HG02885 (cell line): Measurements from ENCODE around the gene MGA.

ENCODE experiments used
- ATAC-seq: cut with Tn5 transposase; IDR thresholded peaks from one replicate; pipeline ENCODE4 v1.9.1; 2021; ENCODE audit warnings: mild to moderate bottlenecking; ENCODE audit not compliant: unreplicated experiment, poor library complexity

The MGA gene

DNA sequence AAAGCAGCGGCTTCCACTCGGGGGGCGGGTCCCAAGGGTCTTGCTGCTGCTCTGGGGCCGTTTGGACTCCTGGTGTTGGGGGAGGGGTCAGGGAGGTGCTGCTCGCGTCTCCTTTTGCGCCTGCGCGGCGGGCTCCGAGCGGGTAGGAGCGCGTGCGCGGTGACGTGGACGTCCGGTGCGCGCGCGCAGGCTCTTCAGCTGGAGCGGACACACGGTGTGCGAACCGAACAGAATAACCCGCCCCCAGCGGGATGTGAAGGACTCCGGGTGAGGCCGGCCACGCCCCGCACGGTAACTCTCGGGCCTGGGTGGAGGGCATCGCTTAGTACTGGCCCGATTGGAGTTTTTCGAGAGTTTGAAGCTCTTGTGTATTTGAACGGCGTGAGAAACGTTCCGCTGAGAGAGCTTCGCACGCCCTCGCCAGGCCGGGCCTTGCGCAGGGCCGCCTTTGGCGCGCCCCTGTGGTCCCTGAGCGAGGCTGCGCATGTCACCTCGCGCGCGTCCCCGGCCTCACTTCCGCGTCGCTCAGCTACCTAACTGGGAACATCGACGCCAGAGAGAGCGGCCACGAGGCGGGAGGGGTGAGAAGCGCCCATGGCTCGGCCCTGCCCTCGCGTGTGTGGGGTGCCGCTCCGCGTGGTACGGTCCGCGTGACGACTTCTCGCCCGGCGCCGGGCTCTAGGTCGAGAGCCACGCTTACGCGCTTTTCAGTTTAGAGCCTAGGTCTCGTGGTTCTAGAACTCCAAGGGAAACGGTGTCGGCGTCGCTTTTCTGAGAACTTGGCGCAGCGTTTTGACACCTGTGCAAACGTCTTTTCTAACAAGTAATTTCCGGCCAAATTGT is at the start of gene MGA:
Gene MGA, plus strand, starts transcription at position 171 of the 843 bp plus-strand sequence.
- ATAC-seq, result peak; percentile 79

DNA sequence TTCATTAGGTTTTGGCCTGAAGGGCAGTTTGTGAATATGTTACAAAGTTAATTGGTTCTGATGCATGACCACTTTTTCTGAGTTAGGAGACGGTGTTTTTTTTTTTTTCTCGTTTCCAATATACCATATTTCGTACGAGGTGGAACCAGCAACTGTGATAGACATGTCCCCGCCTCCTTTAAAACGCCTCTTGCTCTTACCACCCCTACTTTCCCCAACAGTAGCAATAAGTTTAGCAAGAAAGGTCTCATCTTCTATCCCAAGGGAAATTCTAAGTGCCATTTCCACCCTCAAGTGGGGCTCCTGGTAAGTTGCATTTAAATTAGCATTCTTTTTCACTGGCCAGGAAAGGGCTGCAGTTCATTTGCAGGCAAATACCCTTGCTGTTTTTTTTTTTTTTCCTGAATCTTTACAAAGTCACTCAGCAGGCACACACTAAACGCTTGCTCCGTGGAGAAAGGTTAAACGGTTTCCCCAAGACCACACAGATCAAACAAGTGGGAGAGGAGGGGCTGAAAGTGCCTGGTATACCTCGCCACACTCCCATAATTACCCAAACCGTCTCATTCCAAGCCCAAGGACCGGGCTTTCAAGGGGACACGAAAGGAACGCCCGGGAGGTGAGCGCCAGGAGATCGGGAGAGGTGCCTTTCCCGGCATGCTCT is 39.5 kb upstream of the MGA start:
- ATAC-seq, result no peak

DNA sequence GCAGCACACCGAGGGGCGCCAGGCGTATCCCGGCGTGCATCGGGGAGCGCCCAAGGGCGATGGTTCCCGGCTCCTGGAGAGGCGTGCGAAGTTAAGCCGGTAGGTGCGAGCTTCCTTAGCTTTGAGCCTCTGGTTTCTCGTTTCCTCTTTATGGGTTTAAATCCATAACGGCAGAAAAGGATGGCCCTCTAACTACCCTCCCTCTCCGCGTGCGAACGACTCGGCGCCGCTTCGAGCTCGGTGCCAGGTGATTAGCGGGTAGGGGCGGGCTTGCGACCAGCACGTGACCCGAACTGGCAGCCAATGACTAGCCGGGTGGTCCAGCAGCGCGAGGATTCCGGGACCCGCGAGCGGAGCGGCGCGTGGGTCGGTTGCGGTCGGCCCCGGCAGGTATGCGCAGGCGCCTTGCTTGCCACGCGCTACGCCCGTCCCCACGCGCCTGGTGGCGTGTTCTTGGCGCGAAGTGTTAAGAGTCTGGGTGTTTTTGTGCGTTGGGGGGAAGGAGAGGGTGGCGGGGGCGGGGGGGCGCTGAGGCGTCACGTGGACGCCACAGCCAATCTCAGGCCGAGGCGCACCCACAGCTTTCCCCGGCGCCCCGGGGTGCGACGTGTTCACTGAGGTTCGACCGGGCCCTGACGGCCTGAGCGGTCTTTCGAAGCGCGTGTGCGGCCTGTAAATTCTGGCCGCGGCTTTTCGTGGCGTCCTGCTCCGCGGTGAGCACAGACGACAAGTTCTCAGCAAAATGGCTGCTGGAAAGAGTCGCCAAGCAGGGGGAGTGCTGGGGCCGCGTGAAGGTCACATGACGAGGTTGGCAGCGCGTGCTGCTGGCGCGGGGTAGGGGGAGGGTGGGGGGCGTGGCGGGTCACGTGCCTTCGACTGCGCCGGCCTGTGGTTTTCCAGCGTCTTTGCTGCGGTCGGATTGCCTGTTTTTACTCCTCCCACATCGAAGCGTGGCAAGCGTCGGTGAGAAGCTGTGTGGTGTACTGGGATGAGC is 38.7 kb upstream of the MGA start:
- ATAC-seq, result peak; percentile 72

DNA sequence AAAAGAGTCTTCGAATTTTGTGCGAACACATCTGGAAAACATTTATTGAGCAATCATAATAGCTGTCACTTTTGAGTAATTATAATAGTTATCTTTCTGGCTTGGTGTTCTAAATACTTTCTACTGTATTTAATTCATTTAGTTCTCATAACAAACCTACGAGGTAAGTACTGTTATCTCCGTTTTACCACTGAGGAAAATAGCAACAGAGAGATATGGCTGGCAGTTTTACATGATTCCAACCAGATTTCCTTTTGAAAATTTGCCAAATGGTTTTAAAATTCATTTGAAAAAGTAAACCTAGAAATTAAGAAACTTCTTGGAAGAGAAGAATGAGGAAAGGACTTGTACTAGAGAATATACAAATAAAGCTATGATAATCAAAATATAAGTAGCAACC is 37.3 kb upstream of the MGA start:
- no peak for ATAC-seq

DNA sequence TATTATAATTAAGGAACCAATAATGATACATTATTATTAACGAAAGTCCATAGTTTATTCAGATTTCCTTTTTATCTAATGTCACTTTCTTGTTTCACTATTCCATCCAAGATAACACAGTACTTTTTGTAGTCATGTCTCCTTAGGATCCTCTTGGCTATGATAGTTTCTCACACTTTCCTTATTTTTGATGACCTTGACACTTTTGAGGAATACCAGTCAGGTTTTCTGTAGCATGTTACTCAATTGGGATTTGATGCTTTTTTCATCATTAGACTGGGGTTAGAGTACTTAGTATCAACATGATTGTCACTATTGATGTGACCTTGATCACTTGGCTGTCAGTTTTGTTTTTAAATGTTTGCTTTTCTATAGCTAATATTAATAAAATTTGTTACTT is 33.0 kb upstream of the MGA start:
- no peak for ATAC-seq

DNA sequence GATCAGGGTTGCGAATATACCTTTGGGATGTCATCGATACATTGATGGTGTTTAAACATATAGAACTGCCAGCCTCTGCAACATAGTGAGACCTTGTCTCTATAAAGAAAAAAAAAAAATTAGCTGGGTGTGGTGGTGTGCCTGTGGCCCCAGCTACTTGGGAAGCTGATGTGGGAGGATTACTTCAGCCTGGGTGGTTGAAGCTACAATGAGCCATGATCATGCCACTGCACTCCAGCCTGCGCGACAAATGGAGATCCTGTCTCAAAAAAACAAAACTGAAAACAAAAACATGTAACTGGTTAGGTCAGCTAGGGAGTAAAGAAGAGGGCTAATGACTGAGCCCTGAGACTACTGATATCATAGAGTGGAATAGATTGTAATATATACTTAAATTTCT is 30.7 kb upstream of the MGA start:
- ATAC-seq, result no peak

DNA sequence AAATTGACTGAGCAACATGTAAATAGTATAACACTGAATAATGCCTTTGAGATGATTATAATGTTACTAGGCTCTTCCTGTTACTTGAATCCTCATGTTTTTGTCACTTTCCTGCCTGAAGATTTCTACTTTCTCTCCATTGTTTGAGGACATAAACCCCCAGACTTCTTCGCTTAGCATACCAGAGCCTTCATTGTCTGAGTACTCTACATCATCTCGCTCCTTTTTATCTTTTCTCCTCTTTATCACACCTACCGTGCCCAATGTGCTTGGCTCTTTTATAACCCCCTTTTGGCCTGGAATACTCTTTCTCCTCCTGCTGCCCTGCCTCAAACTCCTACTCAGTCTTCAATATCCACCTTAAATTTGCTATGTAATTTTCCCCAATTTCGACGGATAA is 30.3 kb upstream of the MGA start:
- no peak for ATAC-seq

DNA sequence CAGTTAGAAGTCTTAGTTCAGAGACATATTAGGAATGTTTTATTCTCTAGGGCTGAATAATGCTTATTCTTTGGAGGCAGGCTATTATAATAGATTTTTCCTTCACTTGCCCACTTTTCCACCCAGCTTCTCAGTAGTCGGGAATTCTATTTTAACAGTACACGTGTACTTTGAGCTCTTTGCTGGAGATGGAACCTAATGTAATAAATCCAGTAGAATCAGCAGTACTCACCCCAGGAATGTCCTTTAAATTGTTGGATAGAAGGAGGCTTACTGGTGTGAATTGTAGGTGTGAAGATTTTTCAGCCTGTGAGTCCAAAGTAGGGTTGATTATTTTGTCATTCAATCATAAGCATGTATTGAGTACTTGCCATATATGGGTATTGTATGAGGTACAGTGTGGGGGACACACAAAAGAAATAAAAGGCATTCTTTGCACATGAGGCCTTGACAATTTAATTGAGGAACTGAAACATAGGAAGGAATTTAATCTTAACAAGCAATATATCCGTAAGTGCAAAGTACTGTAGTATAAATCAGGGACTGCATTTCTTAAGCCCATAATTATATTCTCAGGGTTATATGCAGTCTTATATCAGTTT is 29.5 kb upstream of the MGA start:
- ATAC-seq, result no peak

DNA sequence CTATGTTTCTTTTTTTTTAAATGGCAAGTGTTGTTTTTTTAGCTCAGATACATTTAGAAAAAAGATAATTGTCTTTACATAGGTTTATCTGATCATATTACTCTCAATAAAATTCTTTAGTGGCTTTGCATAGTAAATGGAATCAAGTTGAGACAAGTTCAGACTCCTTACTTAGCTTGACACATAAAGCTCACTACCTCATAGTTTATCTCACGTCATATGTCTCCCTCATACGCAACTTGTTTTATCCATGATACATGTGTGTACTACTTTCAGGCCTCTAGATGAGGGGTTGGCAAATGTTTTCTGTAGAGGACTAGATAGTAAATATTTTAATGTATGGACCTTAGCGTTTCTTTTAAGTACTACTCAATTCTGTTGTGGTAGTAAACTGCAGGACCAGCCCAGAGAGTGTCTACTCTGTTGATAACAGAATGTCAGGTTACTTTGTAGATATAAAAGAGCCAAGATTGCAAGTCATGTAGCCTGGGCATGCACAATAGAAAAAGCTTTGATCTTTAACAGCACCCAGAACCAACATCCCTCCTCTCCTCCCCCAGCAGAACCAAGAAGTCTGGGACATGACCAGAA is 28.2 kb upstream of the MGA start:
- no peak for ATAC-seq

DNA sequence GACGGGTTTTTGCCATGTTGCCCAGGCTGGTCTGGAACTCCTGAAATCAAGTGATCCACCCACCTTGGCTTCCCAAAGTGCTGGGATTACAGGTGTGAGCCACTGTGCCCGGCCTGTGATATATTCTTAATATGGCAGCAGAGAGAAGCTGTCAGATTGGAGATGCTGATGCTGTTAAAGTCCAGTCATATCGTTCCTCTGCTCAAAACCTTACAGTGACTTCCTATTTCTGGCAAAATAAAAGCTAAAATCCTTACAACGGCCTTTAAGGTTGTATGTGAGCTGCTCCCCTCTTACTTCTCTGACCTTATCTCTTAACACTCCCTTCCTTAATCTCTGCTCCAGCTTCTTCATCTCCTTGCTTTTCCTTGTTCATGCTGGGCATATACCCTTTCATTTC is 26.6 kb upstream of the MGA start:
- ATAC-seq, result no peak

DNA sequence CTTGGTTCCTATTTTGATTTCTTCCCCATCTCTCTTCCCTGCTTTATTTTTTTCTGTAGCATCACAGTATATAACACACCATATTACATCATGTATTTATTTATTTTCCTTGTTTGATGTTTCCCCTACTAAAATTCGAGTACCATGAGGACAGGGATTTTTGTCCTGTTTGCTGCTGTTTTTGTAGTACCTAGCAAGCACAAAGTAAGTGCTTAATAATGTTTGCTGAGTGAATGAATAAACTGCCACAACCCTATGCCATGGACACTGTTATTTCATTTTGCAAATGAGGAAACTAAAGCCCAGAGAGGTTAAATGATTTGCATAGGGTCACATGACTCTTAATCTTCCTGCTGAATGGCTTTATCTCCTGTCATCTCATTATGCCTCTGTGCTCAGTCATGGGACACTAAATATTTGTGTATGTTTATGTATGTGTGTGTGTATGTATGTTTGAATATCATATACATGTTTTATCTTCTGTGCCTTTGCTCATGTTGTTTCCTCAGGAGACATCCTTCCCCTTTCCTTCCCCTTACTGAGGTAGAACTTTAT is 26.1 kb upstream of the MGA start:
- no peak for ATAC-seq

DNA sequence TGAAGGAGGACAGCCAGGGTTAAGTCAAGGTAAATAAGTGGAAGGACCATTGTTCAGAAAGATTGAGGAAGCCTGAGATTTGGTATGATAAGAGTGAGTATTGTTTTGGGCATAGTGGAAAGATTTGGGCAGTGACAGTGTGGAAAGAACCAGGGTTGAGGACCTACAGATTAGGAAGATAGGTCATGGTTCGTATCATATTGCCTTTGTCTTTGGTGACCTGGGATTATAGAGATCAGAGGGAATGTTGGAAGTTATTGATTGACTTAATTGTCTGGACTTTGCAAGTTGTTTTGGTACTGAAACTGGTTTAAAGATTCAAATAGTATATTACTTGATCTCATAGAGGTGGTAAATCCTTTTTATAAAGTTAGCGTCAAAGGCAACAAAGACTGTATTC is 23.1 kb upstream of the MGA start:
- ATAC-seq, result no peak

DNA sequence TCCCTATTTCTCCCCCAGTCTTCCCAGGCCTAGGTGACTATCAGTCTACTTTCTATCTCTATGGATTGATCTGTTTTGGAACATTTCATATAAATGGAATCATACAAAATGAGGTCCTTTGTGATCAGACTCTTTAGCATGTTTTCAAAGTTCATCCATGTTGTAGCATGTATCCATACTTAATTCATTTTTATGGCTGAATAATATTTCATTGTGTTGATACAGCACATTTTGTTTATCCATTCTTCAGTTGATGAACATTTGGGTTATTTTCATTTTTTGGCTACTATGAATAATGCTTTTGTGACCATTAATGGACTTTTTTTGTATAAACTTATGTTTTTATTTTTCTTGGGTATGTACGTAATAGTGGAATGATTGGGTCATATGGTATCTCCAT is 19.2 kb upstream of the MGA start:
- ATAC-seq, result no peak

DNA sequence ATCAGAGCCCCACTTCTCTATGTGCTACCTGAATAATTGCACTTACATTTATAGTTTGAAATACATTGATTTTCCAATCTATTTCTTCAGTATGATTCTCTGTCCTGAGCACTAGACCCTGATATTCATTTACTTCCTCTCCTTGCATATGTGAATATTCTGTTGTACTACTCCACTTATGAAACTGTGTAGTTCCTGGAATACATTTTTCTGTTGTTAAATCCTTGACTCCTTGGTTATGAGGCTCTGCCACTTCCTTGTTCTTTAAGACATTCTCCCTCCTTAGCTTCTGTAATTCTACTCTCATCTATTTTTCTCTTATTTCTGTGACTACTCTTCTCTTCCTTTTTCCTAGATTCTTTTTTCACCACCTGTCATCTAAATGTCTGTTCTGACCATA is 12.9 kb upstream of the MGA start:
- ATAC-seq, result no peak

DNA sequence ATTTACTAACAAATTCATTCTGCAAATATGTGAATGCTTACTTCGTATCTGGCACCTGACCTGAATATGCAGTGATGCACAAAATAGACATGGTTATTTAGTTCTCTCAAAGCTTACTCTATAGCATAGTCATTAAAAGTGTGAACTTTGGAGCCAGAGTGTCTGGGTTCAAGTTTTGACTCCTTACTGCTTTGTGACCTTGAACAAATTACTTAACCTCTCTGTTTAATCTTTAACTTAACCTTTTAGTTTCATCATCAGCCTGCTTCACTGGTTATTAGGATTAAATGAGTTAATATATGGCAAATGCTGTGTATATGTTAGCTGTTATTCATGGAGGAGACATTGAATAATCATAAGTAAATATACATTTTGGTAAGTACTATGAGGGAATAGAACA is 12.1 kb upstream of the MGA start:
- no peak for ATAC-seq

DNA sequence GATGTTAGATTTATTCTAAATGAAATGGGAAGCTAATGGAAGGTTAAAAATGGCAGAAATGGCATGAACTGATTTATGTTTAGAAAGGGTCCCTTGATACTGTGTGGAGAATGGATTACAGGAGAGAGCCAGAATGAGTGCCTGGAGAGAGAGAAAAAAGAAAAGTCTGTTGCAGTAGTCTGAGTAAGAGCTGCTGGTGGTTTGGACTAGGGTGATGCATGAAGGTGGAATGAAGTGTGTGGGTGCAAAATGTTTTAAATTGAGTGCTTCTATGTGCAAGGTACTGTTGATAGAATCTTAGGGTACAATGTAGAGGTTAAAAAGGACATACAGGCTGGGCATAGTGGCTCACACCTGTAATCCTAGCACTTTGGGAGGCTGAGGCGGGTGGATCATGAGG is 11.4 kb upstream of the MGA start:
- ATAC-seq, result no peak

DNA sequence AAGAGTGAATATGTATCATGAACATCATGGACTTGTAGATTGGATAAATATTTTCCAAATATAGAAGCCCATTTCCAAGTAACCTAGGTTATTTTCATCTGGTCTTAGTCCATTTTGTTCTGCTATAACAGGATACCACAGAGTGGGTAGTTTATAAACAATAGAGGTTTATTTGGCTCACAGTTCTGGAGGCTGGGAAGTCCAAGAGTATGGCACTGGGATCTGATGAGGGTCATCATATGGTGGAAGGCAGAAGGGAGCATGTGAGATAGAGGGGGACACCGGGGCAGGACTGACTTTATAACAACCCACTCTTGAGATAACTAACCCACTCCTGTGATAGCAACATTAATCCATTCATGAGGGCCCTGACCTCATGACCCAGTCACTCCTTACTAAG is 9.4 kb upstream of the MGA start:
- ATAC-seq, result no peak

DNA sequence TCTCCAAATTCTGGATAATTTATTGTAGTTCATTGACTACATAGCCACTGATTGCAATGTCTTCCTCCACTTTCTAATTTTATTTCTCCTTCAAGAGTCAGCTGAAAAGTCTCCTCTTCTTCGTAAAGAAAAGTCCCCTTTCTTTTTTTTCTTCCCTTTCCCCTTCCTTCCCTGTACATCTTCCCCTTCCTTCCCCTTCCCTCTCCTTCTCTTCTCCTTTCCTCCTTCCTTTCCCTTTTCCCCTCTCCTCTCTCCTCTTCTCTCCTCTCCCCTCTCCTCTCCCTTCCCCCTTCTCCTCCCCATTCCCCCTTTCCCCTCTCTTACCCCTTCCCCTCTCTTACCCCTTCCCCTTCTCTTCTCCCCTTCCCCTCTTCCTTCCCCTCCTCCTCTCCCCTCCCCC is 8.8 kb upstream of the MGA start:
- no peak for ATAC-seq

DNA sequence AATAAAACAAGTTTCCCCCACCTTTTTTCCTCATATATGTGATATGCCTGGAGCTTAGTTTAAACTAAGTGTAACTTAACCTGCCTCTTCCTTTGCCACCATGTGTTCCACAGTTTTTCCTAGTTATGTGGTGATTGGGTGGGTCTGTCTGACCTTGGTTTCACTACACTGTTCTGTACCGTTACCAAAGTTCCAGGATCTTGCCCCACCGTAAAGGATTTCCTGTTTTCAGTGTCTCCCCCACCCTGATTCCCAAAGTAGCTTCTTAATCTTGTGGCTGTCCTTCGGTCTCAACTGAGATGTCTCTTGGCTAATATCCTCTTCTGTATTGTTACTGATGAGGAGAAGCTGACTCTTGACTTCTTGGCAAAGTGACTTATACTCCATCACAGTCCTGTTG is 6.4 kb upstream of the MGA start:
- no peak for ATAC-seq

DNA sequence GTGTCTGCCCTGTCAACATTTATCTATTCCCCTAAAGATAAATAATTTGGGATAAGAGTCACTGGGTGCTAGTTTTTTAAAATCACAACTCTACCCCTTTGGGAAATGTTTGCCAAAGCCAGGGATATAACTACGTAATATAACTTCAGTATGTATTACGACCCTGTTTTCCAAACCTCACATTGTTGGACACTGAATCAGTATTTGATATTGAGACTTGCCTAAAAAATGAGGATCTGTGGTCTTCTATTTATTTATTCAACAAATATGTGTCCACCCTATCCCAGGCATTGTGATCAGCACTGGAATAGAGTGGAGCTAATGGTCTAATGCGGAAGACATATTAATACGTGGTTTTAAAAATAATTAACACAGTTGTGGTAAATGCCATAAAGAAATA is 4.5 kb upstream of the MGA start:
- ATAC-seq, result no peak
